Esophagus muscularis mucosa (tissue), 4 donors: ENCODE measurements around the gene TMEM200B. TPM values are rescaled to one million over a fixed set of nuclear protein-coding genes. Genes with fewer than 3 reads are reported as not detected.

Source experiments
- DNase-seq: peaks from one replicate; pipeline ENCODE4 v3.0.0-alpha.2; 2017; ENCODE audit errors: extremely low spot score
- H3K27ac ChIP-seq, 4 donors: fragments of 200-600 bp; sonication (generic); replicated peaks in 1 of 4; 1 replicate in 3 of 4; 2 replicates in 1 of 4; pipeline ENCODE4 v1.5.1; 2016 to 2019; ENCODE audit warnings: mild to moderate bottlenecking in 1 of 4
- H3K27me3 ChIP-seq, 4 donors: fragments of 200-600 bp; sonication (generic); one replicate each; pipeline versions ENCODE4 v1.5.1 to v1.6.0; 2016 to 2019
- H3K36me3 ChIP-seq, 4 donors: fragments of 200-600 bp; sonication (generic); one replicate each; pipeline ENCODE4 v1.5.1; 2016 to 2019
- H3K4me1 ChIP-seq, 4 donors: fragments of 200-600 bp; sonication (generic); one replicate each; pipeline ENCODE4 v1.5.1; 2016 to 2019
- H3K4me3 ChIP-seq, 4 donors: fragments of 200-600 bp; sonication (generic); 1 replicate in 2 of 4; 2 replicates in 2 of 4; pipeline ENCODE4 v1.5.1; 2016 to 2019; ENCODE audit warnings: mild to moderate bottlenecking in 4 of 4, moderate library complexity in 1 of 4
- H3K9me3 ChIP-seq, 4 donors: fragments of 200-600 bp; sonication (generic); 1 replicate in 3 of 4; 2 replicates in 1 of 4; pipeline ENCODE4 v1.5.1; 2016 to 2019
- CTCF ChIP-seq, 3 experiments: fragments of 200-600 bp in 2 of 3; fragments of 450-650 bp in 1 of 3; sonication (generic) in 2 of 3; IDR thresholded peaks; one replicate each; pipeline ENCODE4 v1.5.1; 2017 to 2019; ENCODE audit warnings: antibody characterized with exemption in 3 of 3, mild to moderate bottlenecking in 2 of 3, moderate library complexity in 1 of 3
- EP300 ChIP-seq: sonication (generic); formaldehyde crosslinking; IDR thresholded peaks from one replicate; pipeline ENCODE4 v1.6.1; 2017; ENCODE audit warnings: antibody characterized with exemption
- POLR2A ChIP-seq: fragments of 450-650 bp; IDR thresholded peaks from one replicate; pipeline ENCODE4 v1.6.1; 2017; ENCODE audit warnings: antibody characterized with exemption, moderate library complexity, mild to moderate bottlenecking, low read depth
- POLR2AphosphoS5 ChIP-seq, 2 donors: sonication (generic); formaldehyde crosslinking; IDR thresholded peaks; one replicate each; pipeline ENCODE4 v1.6.1; 2017; ENCODE audit warnings: antibody characterized with exemption in 2 of 2
- WGBS: methylation state at CpG from one replicate; pipeline ENCODE4 v1.1.5; 2018; 5-methylcytosine and 5-hydroxymethylcytosine counted together
- intact Hi-C: fragments of 100-400 bp; cut with DNase I; formaldehyde crosslinking; loops from one replicate; pipeline ENCODE4 v1.15.1; 2023
- total RNA-seq, 4 donors: library from RNA; depleted of rRNA; stranded (reverse); fragments of >200 nt; gene quantifications; one replicate each; pipeline versions ENCODE4 v1.1.0 to v1.2.1, GENCODE V29; 2016

TMEM200B gene
- total RNA-seq, 4 donors from 2014 or later, result 14.5 to 44.8 (median 28.2) TPM

GRCh38 chr1:29120947-29121485 lies 2.7 kb downstream of the TMEM200B start:
- H3K4me1 ChIP-seq, result peaks cover 27 to 68% (median 53%) of the 10 kb centered on the region in 4 donors
- WGBS, result 78% methylated on average over 4 of the region's 42 CpGs
- peak overlapping the region; percentile 61 to 83 (median 71) for H3K4me3 ChIP-seq
- no peaks in the 10 kb centered on the region for H3K9me3 ChIP-seq
- peak overlapping the region; percentile 98 to 100 (median 98) for H3K27ac ChIP-seq
- DNase-seq, result no peak
- peaks cover 0 to 7% (median 3%) of the 10 kb centered on the region in 4 donors for H3K27me3 ChIP-seq
- intact Hi-C loops, result loop anchor here (5.0 kb wide), 1 partner anchor 234 kb away; no protein-coding TSS in a partner anchor
- TF ChIP-seq CTCF (IDR thresholded peaks at IDR 0.05), result peak; percentile 29 to 63 (median 39)
- no peak for TF ChIP-seq EP300
- H3K36me3 ChIP-seq, result peaks cover 0 to 12% (median 5%) of the 10 kb centered on the region in 4 donors

- Histone ChIP-seq H3K9me3 (no peaks in the 10 kb centered on the region), H3K36me3 (peaks cover 0 to 17% (median 11%) of the 10 kb centered on the region in 4 donors), H3K4me3 (no peak overlapping the region), H3K27ac (peak overlapping the region; percentile 26 to 100 (median 98)), H3K27me3 (peaks cover 0 to 7% (median 3%) of the 10 kb centered on the region in 4 donors), H3K4me1 (peaks cover 25 to 67% (median 47%) of the 10 kb centered on the region in 4 donors)
- 92% methylated on average over 6 of the region's 6 CpGs for WGBS
- intact Hi-C loops, result loop anchor here (5.0 kb wide), 1 partner anchor 233 kb away; no protein-coding TSS in a partner anchor
- DNase-seq, result no peak
- TF ChIP-seq POLR2A (no peak), POLR2AphosphoS5 (IDR thresholded peaks at IDR 0.05) (no peak), EP300 (no peak), CTCF (IDR thresholded peaks at IDR 0.05) (no peak)
Measured at GRCh38 chr1:29120367-29120766, 3.3 kb downstream of the TMEM200B start.

GRCh38 chr1:29119121-29119929 lies 4.4 kb downstream of the TMEM200B start:
- TF ChIP-seq CTCF (IDR thresholded peaks at IDR 0.05) (no peak), POLR2AphosphoS5 (IDR thresholded peaks at IDR 0.05) (no peak), POLR2A (no peak), EP300 (no peak)
- no peak overlapping the region for H3K4me3 ChIP-seq
- 81% methylated on average over 12 of the region's 12 CpGs for WGBS

GRCh38 chr1:29117381-29117780 lies 6.3 kb downstream of the TMEM200B start:
- WGBS, result 77% methylated on average over 2 of the region's 2 CpGs
- peaks cover 0 to 31% (median 19%) of the 10 kb centered on the region in 4 donors for H3K36me3 ChIP-seq
- H3K4me3 ChIP-seq, result no peak overlapping the region
- H3K27ac ChIP-seq, result no peak overlapping the region
- no peaks in the 10 kb centered on the region for H3K9me3 ChIP-seq
- intact Hi-C loops, result no loop called here
- no peak for DNase-seq
- H3K4me1 ChIP-seq, result peaks cover 7 to 37% (median 28%) of the 10 kb centered on the region in 4 donors
- peaks cover 0 to 4% (median 0%) of the 10 kb centered on the region in 4 donors for H3K27me3 ChIP-seq
- TF ChIP-seq CTCF (IDR thresholded peaks at IDR 0.05) (no peak), POLR2AphosphoS5 (IDR thresholded peaks at IDR 0.05) (no peak), EP300 (no peak)

More at GRCh38 chr1:29119121-29119929, 4.4 kb downstream of the TMEM200B start:
- Histone ChIP-seq H3K9me3 (no peaks in the 10 kb centered on the region), H3K27me3 (peaks cover 0 to 7% (median 3%) of the 10 kb centered on the region in 4 donors), H3K36me3 (peaks cover 0 to 21% (median 11%) of the 10 kb centered on the region in 4 donors), H3K4me1 (peaks cover 20 to 57% (median 39%) of the 10 kb centered on the region in 4 donors), H3K27ac (peak overlapping the region; percentile 25 to 100 (median 27))
- no peak for DNase-seq
- intact Hi-C loops, result no loop called here
